H1 (cell line): ENCODE data around the gene SLC12A7. TPM values are rescaled to one million over a fixed set of nuclear protein-coding genes. Genes with fewer than 3 reads are reported as not detected.

Source experiments
- CTCF ChIA-PET: fragments of 300-600 bp; sonication (Branson Sonifier 250); formaldehyde crosslinking; loops from one replicate; lab custom pipeline; 2021; ENCODE audit not compliant: partially characterized antibody; lab: Charles Lee
- POLR2A ChIA-PET: fragments of 300-600 bp; sonication (Branson Sonifier 250); formaldehyde crosslinking; loops from one replicate; lab custom pipeline; 2021; ENCODE audit warnings: inconsistent platforms; ENCODE audit not compliant: partially characterized antibody; lab: Charles Lee
- DNase-seq, 2 experiments: peaks; one replicate each; pipeline versions ENCODE4 v3.0.0 to v3.0.0-alpha.2; 2010 to 2022; ENCODE audit warnings: low spot score in 2 of 2, low read depth in 1 of 2, mixed read lengths in 1 of 2
- FAIRE-seq: peaks from 2 replicates; lab custom pipeline; 2011; peaks lifted over from hg19 to GRCh38; lab: Jason Lieb, UNC
- H2AFZ ChIP-seq: 2 replicates; pipeline ENCODE4 v1.8.1; 2012; ENCODE audit warnings: low read length, inconsistent platforms
- H2AK5ac ChIP-seq: 2 replicates; pipeline ENCODE4 v1.6.1; 2013; ENCODE audit warnings: low read depth, low read length
- H2BK120ac ChIP-seq: replicated peaks from 2 replicates; pipeline ENCODE3; 2013; ENCODE audit warnings: low read depth, low read length, inconsistent platforms
- H2BK12ac ChIP-seq: 2 replicates; pipeline ENCODE4 v1.6.1; 2013; ENCODE audit warnings: low read depth, low read length
- H2BK15ac ChIP-seq: 2 replicates; pipeline ENCODE4 v1.6.1; 2013; ENCODE audit warnings: low read length
- H2BK20ac ChIP-seq: 2 replicates; pipeline ENCODE4 v1.6.1; 2013; ENCODE audit warnings: low read length
- H2BK5ac ChIP-seq: 2 replicates; pipeline ENCODE4 v1.6.1; 2013; ENCODE audit warnings: low read depth, low read length
- H3K14ac ChIP-seq: 2 replicates; pipeline ENCODE4 v1.6.1; 2013; ENCODE audit warnings: inconsistent platforms; ENCODE audit not compliant: insufficient read length
- H3K18ac ChIP-seq: 2 replicates; pipeline ENCODE4 v1.6.1; 2013; ENCODE audit warnings: low read length; ENCODE audit errors: extremely low read depth
- H3K23ac ChIP-seq: 2 replicates; pipeline ENCODE4 v1.6.1; 2013; ENCODE audit warnings: inconsistent platforms; ENCODE audit not compliant: insufficient read length
- H3K23me2 ChIP-seq: 2 replicates; pipeline ENCODE4 v1.6.1; 2013; ENCODE audit warnings: low read depth, low read length
- H3K27ac ChIP-seq: 2 replicates; pipeline ENCODE4 v1.6.1; 2011; ENCODE audit warnings: low read depth, low read length, inconsistent platforms
- H3K27me3 ChIP-seq, 4 experiments: replicated peaks in 1 of 4; 1 replicate in 1 of 4; 2 replicates in 3 of 4; pipeline versions ENCODE4 v1.6.1 to v1.8.1; 2011 to 2013; ENCODE audit warnings: low read length in 3 of 4, mild to moderate bottlenecking in 3 of 4, inconsistent platforms in 2 of 4, mixed read lengths in 2 of 4, moderate library complexity in 1 of 4; ENCODE audit not compliant: control insufficient read depth in 3 of 4, insufficient read depth in 3 of 4; ENCODE audit errors: extremely low read depth in 1 of 4
- H3K36me3 ChIP-seq, 4 experiments: 2 replicates each; pipeline versions ENCODE4 v1.6.1 to v1.8.1; 2011 to 2013; ENCODE audit warnings: mild to moderate bottlenecking in 4 of 4, low read length in 3 of 4, moderate library complexity in 2 of 4, control low read depth in 1 of 4, inconsistent platforms in 1 of 4; ENCODE audit not compliant: insufficient read depth in 4 of 4, control insufficient read depth in 2 of 4
- H3K4ac ChIP-seq: replicated peaks from 2 replicates; pipeline ENCODE3; 2013; ENCODE audit warnings: low read length, low read depth, mixed read lengths, inconsistent platforms; ENCODE audit not compliant: insufficient read length
- H3K4me1 ChIP-seq, 4 experiments: replicated peaks in 1 of 4; 1 replicate in 1 of 4; 2 replicates in 3 of 4; pipeline versions ENCODE4 v1.6.1 to v1.8.1; 2011 to 2013; ENCODE audit warnings: low read length in 3 of 4, inconsistent platforms in 2 of 4, mixed read lengths in 1 of 4; ENCODE audit not compliant: insufficient read depth in 4 of 4, control insufficient read depth in 3 of 4
- H3K4me2 ChIP-seq, 2 experiments: 2 replicates each; pipeline versions ENCODE4 v1.6.1 to v1.8.1; 2011 to 2013; ENCODE audit warnings: low read depth in 2 of 2, low read length in 2 of 2, control low read depth in 1 of 2, inconsistent platforms in 1 of 2, mild to moderate bottlenecking in 1 of 2; ENCODE audit not compliant: insufficient read depth in 1 of 2
- H3K4me3 ChIP-seq, 4 experiments: fragments of 200-600, 300-600 bp in 1 of 4; sonication (generic), shearing (Covaris generic), sonication (Bioruptor Twin) in 1 of 4; 2 replicates each; pipeline versions ENCODE4 v1.5.1 to v1.8.1; 2011 to 2016; ENCODE audit warnings: low read length in 4 of 4, low read depth in 3 of 4, control low read depth in 2 of 4, inconsistent platforms in 2 of 4, mild to moderate bottlenecking in 2 of 4, mixed read lengths in 1 of 4, moderate library complexity in 1 of 4; ENCODE audit not compliant: insufficient read depth in 2 of 4; ENCODE audit errors: extremely low read depth in 1 of 4
- H3K56ac ChIP-seq: replicated peaks from 2 replicates; pipeline ENCODE3; 2013; ENCODE audit warnings: low read depth, mild to moderate bottlenecking, mixed read lengths, low read length, inconsistent platforms; ENCODE audit not compliant: insufficient read length
- H3K79me1 ChIP-seq: 2 replicates; pipeline ENCODE4 v1.6.1; 2013; ENCODE audit warnings: low read depth, low read length, control low read depth
- H3K79me2 ChIP-seq, 2 experiments: 2 replicates each; pipeline versions ENCODE4 v1.6.1 to v1.8.1; 2012 to 2013; ENCODE audit warnings: low read length in 2 of 2, mild to moderate bottlenecking in 2 of 2, inconsistent platforms in 1 of 2; ENCODE audit not compliant: insufficient read depth in 2 of 2, control insufficient read depth in 1 of 2
- H3K9ac ChIP-seq, 4 experiments: replicated peaks in 1 of 4; 1 replicate in 1 of 4; 2 replicates in 3 of 4; pipeline versions ENCODE4 v1.6.1 to v1.8.1; 2011 to 2013; ENCODE audit warnings: low read depth in 3 of 4, low read length in 3 of 4, control low read depth in 2 of 4, mild to moderate bottlenecking in 2 of 4, moderate library complexity in 2 of 4, inconsistent platforms in 1 of 4; ENCODE audit errors: extremely low read depth in 1 of 4
- H3K9me3 ChIP-seq, 2 experiments: 2 replicates each; pipeline versions ENCODE4 v1.6.1 to v1.8.1; 2012 to 2013; ENCODE audit warnings: mild to moderate bottlenecking in 2 of 2, moderate library complexity in 2 of 2, control low read depth in 1 of 2, inconsistent platforms in 1 of 2, low read depth in 1 of 2, low read length in 1 of 2, mixed read lengths in 1 of 2; ENCODE audit not compliant: insufficient read depth in 2 of 2
- H4K20me1 ChIP-seq, 2 experiments: replicated peaks in 1 of 2; 2 replicates each; pipeline versions ENCODE3 to v1.8.1; 2011 to 2013; ENCODE audit warnings: inconsistent platforms in 2 of 2, low read length in 2 of 2, mild to moderate bottlenecking in 1 of 2; ENCODE audit not compliant: insufficient read depth in 2 of 2, control insufficient read depth in 1 of 2
- H4K5ac ChIP-seq: 2 replicates; pipeline ENCODE4 v1.6.1; 2013; ENCODE audit warnings: low read length, low read depth, mixed read lengths, inconsistent platforms; ENCODE audit not compliant: insufficient read length
- H4K8ac ChIP-seq: 2 replicates; pipeline ENCODE4 v1.8.0; 2013; ENCODE audit warnings: mild to moderate bottlenecking, moderate library complexity, low read length, inconsistent platforms; ENCODE audit not compliant: insufficient read depth; ENCODE audit errors: extremely low read depth
- H4K91ac ChIP-seq: replicated peaks from 2 replicates; pipeline ENCODE3; 2013; ENCODE audit warnings: low read length, mixed read lengths, inconsistent platforms; ENCODE audit not compliant: insufficient read length
- JUND ChIP-seq: IDR thresholded peaks from 2 replicates; pipeline ENCODE4 v1.6.1; 2011; ENCODE audit warnings: mild to moderate bottlenecking, improper control_type of control experiment, low read length
- SIRT6 ChIP-seq: IDR thresholded peaks from one replicate; pipeline ENCODE4 v1.7.1; 2012; ENCODE audit warnings: low read length, inconsistent platforms
- SUZ12 ChIP-seq: fragments of 200-600 bp; sonication (generic); IDR thresholded peaks from 2 replicates; pipeline ENCODE4 v1.6.1; 2012; ENCODE audit warnings: mild to moderate bottlenecking, inconsistent platforms, low read length, moderate library complexity, mixed read lengths
- WGBS, 2 experiments: shearing (Covaris generic) in 1 of 2; methylation state at CpG; one replicate each; pipeline versions ENCODE4 v1.1.6 to v1.1.7; 2013 to 2015; ENCODE audit warnings: low lambda C conversion rate in 2 of 2, mixed read lengths in 2 of 2, inconsistent platforms in 1 of 2, low coverage in 1 of 2, missing lambda C conversion rate in 1 of 2; ENCODE audit not compliant: insufficient replicate concordance in 2 of 2, insufficient coverage in 1 of 2, insufficient read length in 1 of 2; ENCODE audit errors: extremely low coverage in 1 of 2, missing lambda C conversion rate in 1 of 2; 5-methylcytosine and 5-hydroxymethylcytosine counted together
- polyA plus RNA-seq, 7 experiments: library from polyadenylated mRNA; depleted of rRNA in 3 of 7; stranded (reverse) in 5 of 7; unstranded in 2 of 7; fragments of >200 nt in 5 of 7; fragments of 200-250 nt in 2 of 7; gene quantifications; 1 replicate in 5 of 7; 2 replicates in 1 of 7; 4 replicates in 1 of 7; pipeline versions ENCODE4 v1.2.1 to v1.2.3, GENCODE V29; 2011 to 2013; ENCODE audit warnings: missing spikeins in 2 of 7, mixed read lengths in 2 of 7
- total RNA-seq: library from RNA; stranded (reverse); fragmentation: NEBNext Ultra II Directional; extraction: Animal tissue kit (Norgen Biotek cat#: 25700); gene quantifications from 2 replicates; pipeline ENCODE4 v1.2.1, GENCODE V29; 2021

The SLC12A7 gene
- total and polyA plus RNA-seq, 2 of the 8 experiments (the other 6 are each of a cell fraction or from before 2014, with no cell fraction given): 23.5 to 39.7 TPM

GRCh38 chr5:1152771-1153282 is 41.0 kb upstream of the SLC12A7 start:
- Histone ChIP-seq H3K27ac (no peak overlapping the region), H3K4ac (no peak overlapping the region), H2BK12ac (no peak overlapping the region), H3K4me1 (peaks cover 0 to 3% (median under 1%) of the 10 kb centered on the region in 4 experiments; a peak in 2 of 7 replicates), H2BK120ac (no peak overlapping the region), H4K5ac (no peak overlapping the region), H3K14ac (no peak overlapping the region), H2BK5ac (no peak overlapping the region), H4K20me1 (peaks cover 2 to 9% of the 10 kb centered on the region in 2 experiments), H3K23me2 (peaks cover 3% of the 10 kb centered on the region; the same call in 1 of the 2 replicates), H3K23ac (no peak overlapping the region), H4K8ac (no peak overlapping the region), H3K27me3 (peaks cover 15 to 38% (median 32%) of the 10 kb centered on the region in 4 experiments), H3K79me2 (no peaks in the 10 kb centered on the region), H2BK15ac (no peak overlapping the region), H3K18ac (no peak overlapping the region), H2AFZ (no peak overlapping the region), H2AK5ac (0 out of 2 replicates have a peak overlapping the region, but pooled peaks have one; percentile 5), H2BK20ac (no peak overlapping the region), H3K56ac (no peak overlapping the region), H3K9me3 (peaks cover 3 to 10% of the 10 kb centered on the region in 2 experiments; a peak in 2 of 4 replicates), H3K36me3 (no peaks in the 10 kb centered on the region; a peak in 1 of 8 replicates), H3K9ac (no peak overlapping the region), H3K4me2 (no peak overlapping the region), H4K91ac (no peak overlapping the region), H3K4me3 (no peak overlapping the region), H3K79me1 (no peaks in the 10 kb centered on the region)
- TF ChIP-seq SUZ12 (no peak), JUND (no peak), SIRT6 (no peak)
- 81% methylated on average over 14 of the region's 15 CpGs; no CpG with 5 or more reads in 1 of the 2 experiments for WGBS, 2 experiments
- ChIA-PET POLR2A (interaction anchor here (1.0 to 1.4 kb wide), 3 partner anchors 8 to 94 kb away, joined by 3 read pairs; no protein-coding TSS in a partner anchor), CTCF (interaction anchor here (0.8 to 1.7 kb wide), 6 partner anchors 12 to 159 kb away, joined by 3 to 5 read pairs (median 4); no protein-coding TSS in a partner anchor)
- FAIRE-seq (no peak), DNase-seq (no peak)
